GM21390 (cell line): ENCODE results near the gene VSTM2B.
"Not testable (repeated sequence)": the region's sequence is repeated elsewhere in the genome, so short reads cannot be mapped to it uniquely, and the experiment has no call there.

Experiments
- ATAC-seq: cut with Tn5 transposase; IDR thresholded peaks from one replicate; pipeline ENCODE4 v1.9.1; 2021; ENCODE audit not compliant: unreplicated experiment

Gene VSTM2B

DNA sequence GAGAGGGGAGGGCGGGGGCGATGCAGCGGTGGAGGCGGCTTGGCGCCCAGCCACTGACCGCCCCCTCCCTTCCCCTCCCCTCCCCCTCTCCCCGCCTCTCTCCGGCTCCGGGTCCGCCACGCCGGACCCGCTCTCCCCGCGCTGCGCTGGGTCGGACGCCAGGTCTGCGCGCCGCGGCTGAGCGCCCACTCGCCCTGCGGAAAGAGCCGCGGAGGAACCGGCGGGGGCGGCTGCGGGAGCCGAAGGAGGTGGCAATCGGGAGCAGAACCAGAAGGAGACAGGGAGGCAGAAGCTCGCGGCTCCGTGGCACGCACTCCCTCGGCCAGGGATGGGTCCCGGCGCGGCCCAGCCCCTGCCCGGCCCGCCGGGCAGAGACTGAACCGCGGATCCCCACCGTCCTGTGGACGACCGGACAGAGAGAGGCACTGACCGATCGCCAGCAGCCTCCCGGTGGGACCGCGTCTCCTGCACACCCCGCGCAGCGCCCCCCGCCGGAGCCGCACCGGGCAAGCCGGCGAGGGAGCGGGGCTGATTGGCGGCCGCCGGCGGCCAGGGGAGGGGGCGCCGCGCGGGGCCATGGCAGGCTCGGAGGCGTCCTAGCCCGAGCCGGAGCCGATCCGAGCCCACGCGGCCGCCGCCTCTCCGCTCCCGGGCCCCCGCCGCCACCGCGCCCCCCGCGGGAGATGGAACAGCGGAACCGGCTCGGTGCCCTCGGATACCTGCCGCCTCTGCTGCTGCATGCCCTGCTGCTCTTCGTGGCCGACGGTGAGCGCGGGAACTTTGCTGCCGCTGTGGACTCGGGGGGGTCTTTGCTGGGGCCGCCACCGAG, at the start of gene VSTM2B:
Gene VSTM2B (plus strand): TSS at position 94 of the 829 bp plus-strand sequence. CDS start 590 bp downstream, at position 684.
- ATAC-seq: no peak

DNA sequence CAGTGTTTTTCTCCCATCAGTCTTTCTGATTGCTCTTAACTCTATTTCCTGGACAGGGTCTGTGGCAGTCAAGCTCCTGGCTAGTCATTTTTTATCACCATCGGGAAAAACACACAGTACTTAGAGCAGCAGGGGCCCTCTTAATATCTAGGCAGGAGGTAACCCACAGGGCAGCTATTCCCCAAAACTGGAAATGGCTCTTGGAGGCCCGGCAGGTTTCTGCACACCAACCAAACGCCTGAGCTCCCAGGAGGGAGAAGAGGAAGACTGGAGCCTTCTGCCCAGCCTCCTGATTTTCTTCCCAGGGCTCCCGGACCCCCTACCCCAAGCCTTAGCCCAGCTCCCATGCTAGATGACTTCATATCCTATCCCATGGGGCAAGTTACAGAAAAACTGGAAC, 49.3 kb upstream of the VSTM2B start:
- ATAC-seq: no peak

DNA sequence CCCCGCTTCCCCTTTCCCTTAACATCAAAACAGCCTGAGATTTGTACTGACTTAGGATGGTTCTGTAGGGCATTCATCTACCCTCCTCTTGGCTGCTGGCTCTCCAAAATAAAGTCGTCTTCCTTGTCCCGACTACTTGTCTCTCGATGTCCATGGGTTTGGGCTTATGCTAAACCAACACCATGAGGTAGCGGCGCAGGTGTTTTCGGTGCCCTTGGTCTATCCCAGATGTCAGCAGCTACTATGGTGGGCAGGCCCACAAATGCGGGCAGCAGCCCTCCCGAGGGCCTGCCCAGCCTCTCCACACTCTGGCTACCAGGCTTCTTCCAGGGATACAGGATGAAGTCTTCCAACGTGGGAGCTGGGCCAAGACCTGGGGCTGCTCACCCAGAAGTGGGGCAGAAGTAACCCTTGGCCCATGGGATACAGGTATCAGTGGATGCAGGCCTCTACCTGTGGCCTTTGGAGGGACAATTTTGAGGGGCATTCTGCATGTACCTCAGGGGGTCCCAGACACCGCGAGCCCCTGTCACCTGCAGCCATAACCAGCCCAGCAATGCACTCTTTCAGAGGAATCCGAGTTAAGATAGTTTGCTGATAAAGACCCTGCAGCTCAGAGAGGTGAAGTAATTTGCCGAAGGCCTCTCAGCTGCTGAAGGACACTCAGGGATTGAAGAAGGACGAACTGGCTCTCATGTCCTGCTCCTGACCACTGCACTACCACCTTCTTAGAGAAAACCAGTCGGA, 47.8 kb upstream of the VSTM2B start:
- ATAC-seq: no peak

DNA sequence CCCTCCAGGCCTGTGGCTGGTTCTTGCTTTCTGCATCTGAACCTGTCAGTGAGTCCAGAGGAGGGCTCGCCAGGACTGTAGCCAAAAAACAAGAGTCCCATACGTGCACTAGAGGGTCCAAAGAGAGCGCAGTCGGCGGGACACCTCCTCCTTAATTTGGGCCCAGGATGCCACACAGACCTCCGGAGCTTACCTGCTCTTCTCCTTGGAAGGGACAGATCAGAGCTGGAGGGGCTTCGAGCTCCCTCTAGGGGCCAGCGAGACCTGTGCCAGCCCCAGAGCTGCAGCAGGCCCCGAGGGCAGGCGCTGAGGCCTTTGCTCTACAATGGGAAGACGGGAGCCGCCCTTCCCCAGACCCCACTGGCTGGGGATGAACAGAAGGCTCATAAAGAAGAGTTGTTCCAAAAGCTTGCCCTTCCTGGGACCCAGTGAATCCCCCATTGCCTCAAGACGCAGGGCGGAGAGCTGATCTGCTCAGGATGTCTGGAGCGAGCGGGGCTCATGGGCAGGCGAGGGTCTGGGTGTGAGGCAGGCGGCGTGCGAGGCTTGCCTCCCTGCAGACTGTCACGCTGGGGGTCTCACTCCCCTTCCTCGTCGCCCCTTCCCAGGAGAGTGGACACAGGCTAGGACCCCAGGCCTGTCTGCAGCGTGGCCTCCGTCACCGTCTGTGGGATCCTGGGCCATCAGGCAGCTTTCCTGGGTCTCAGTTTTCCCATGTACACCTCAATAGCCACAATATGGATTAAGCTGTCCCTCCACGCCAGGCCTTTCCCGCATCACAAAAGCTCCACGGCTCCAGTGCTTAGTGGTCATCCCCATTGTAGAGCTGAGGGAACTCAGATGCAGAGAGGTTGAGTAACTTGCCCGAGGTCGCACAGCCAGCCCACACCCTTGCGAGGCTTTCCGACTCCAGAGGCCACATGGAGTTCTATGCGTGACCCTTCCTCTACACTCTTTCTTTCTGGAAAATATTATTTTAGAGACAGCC, 46.9 kb upstream of the VSTM2B start:
- no peak for ATAC-seq

DNA sequence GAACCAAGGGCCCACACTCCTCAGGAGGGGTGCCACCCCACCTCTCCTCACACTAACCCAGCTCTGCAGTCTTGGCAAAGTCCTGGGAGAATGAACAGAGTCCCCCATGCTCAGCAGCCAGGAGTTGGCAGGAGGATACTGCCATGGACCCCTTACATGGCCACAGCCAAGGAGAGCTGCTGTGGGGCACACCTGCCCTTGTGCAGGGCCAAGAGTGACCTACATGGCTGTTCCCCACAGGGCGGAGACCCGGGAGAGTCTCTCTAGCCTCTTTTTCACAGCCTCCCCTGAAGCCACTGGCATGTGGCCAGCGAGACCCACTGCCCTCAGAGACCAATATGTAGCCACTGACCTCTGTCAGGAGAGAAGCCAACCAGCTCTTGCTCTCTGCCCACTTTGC, 45.9 kb upstream of the VSTM2B start:
- ATAC-seq: no peak

DNA sequence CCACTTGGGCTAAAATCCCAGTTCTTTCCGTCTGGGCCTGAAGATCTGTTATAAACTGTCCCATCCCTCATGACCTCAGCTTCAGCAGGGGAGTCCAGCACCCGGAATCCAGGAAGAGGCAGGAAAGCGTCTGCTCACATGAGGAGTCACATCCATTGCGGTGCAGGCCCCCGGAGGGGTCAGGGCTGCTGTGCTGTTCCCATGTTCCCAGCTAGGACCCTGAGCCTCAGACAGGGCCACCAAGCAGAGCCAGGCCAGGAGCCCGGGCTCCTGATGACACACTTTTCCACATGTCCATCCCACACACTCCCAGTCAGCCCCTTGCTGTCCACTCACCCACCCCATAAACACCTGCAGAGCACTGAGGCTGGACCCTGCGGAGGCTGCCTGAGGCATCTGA, 45.3 kb upstream of the VSTM2B start:
- ATAC-seq: no peak

DNA sequence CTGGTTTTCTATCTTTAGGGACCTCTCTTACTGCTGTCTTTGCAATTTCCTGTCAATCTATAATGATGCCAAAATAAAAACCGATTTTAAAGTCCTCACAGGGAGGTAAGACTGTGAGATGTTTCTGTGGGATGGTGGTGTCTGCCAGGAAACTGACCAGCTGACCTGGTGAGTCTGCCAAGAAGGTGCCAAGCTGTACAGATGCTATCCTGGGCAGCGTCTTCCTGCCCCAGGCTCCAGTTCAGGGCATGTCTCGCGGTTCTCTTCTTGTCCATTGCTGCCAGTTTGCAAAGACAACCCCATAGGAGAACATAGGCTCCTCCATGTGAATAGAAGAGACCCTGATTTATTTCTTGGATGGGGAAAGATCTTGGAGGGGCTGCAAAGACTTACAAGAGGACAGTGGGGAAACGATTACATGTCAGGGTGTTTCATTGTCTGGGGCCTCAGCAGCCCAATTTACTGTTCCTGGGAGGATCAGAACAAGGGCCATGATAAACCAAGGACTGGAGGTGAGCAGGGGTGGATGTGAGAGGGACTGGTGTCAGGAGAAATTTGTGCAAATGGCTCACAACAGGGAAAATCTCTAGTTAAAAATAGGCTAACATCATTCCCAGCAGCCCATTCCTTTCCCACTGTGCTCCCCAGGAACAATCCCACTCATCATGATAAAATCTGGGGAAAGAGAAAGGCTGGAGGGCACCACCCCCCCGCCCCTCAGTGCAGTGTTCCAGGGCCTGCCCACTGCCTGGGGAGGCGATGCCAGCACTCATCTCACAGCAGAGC, 42.7 kb upstream of the VSTM2B start:
- ATAC-seq: no peak

DNA sequence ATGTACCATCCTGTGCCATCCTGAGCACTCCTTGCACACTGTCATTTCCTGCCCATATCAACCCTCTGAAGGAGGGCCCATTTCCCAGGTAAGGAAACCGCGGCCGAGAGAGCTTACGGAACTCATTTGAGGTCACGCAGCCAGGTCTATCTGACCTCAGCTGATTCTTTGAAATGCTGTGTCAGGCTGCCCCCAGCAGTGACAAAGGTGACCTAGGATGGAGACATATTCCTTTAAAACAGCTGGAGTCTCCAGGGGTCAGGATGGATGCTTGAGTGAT, 42.2 kb upstream of the VSTM2B start:
- no peak for ATAC-seq

DNA sequence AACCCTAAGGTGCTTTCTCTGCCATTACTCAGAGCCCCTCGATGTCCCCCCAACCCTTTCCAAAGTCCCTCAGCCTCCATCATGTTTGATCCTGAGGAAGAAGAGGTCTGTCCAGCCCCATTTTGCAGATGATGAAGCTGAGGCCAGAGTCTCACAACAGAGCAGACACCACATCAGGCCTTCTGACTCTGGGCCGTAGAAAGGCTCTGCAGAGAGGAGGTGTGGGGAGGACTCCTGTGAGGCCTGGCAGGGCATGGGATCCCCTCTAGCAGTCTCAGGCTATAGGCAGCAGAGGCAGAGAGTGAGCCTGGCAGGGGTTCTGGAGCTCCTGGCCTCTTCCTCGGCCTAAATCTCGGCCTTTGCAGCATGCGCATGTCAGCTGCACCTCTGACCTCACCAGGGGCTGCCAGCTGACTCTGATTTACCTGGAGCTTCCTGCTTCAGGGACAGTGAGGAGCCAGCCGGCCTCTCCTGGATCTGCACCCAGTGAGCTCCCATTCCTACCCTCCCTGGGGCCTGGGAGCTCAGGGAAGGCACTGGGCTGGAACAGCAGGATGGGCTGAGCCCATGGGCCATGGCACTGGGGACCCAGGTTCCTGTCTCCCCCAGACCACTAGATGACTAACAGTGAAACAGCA, 41.7 kb upstream of the VSTM2B start:
- no peak for ATAC-seq

DNA sequence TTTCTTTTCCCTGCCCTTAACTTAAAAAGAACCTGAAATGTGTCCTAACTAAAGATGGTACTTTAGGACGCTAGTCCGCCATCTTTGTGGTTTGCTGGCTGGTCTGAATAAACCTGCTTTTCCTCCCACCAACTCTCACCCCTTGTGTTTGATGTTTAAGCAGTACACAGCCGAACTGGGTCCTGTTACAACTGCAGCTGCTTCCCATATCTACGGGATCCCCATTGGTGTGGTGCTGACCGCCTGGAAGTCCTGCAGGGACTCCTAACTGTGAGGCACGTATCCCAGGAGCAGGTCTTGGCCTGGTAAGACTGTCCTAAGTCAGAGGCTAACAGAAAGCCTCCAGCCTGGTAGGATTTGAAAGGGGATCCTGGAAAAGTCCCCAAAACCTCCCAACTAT, 40.9 kb upstream of the VSTM2B start:
- no peak for ATAC-seq

DNA sequence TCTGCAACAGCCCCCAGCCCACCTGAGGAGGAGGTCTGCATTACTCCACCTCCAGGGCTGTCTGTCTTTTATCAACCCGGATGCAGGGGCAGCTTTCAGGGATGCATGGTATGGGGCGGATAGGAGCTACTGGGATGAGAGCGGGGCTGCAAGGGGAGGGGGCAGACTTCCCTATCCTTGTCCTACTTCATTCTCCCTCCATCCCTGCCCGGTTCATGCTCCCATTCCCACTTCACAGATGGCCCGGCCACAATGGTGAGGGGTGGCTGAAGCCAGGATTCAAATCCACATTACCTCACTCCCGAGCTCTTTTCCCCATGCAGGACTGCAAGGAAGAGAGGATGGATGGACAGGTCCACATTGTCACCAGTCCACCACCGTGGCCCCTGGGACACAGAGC, 40.5 kb upstream of the VSTM2B start:
- ATAC-seq: no peak

DNA sequence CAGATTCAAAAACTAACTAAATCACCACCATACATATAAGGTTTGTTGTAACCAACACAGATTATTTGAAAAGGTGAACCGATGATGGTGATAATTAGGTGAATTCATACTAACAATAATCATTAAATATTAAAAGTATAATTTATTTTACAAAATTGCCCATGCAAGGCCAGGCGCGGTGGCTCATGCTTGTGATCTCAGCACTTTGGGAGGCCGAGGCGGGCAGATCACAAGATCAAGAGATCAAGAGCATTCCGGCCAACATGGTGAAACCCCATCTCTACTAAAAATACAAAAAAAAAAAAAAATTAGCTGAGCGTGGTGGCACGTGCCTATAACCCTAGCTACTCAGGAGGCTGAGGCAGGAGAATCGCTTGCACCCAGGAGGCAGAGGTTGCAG, 38.8 kb upstream of the VSTM2B start:
- ATAC-seq: not testable (repeated sequence)

DNA sequence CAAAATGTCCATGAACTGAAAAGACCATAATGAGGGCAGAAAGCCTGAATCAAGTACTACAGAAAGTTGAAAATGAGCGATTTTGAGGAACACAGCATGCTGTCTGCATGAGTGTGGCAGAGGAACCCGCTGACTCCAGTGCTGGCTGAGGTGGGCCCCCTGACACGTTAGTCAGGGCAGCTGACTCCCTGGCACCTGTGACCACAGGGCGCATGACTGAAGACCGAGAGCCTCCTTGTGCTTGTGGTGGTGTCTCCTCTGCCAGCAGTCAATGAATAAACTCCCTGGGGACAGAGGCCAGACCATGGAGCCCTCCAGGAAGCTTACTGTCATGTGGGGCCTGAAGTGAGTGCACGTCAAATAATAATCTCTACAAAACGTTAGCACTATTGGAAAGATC, 38.4 kb upstream of the VSTM2B start:
- ATAC-seq: no peak

DNA sequence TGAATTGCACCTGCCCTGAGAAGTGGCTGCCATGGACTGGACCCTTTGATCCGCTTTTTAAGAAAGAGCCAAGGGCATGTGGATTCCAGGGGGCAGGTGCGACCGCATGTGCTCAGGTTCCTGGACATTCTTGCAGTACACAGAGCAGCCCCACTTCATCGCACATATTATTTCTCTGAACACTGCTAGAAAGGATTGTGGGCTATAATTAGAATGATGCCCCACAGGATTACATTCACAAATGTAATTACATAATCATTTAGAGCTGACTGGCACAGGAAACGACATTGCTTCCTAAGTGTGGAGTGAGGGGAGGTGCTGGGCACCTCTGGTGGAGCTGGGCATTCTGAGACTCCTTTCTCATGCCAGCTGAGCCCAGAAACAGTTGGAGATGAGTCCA, 37.5 kb upstream of the VSTM2B start:
- ATAC-seq: no peak

DNA sequence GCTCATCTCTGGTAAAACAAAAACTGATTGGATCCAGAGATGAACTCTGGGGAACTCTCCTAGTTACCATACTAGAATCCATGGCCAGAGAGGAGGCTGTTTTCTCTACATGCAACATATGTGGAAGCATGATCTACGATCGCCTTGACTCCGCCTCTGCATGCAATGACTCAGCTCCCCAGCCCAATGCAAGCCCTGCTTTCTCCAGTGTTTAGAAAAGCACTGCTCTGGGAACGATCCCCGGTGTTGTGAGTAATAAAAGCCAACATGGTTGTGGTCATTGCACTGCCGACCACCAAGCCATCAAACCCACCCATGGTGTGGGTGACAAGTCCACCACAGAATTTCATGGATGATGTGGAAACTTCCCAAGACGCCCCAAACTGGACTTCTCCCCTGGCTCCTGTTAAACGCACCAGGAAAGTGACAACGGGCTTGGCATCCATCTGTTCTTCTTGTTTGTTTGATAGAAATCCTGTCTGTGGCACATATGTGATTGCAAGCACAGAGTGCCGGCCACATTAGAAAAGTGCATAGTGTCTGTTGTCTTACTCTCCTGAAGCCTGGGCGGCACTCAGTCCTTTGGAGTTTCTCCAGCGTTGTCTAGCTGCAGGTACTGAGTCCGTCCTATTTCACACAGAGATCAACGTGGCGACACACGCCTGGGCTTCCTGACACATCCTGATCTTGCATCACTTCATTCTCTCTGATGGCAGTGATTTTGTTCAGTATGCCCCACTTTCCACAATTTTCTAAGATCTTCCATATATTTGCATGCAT, 36.4 kb upstream of the VSTM2B start:
- no peak for ATAC-seq

DNA sequence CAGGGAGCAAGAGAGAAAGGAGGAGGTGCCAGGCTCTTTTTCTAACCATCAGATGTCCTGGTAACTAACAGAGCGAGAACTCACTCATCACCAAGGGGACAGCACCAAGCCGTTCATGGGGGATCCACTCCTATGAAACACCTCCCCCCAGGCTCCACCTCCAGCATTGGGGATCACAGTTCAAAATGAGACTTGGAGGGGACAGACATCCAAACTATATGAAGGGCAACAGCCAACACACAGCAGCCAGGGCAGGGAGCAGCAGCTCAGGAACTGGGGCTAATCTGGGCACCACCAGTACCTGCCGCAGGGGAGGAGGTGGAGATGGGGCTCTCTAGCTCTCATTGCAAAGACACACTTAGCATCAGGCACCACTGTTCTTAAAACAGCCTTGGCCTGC, 34.3 kb upstream of the VSTM2B start:
- no peak for ATAC-seq

DNA sequence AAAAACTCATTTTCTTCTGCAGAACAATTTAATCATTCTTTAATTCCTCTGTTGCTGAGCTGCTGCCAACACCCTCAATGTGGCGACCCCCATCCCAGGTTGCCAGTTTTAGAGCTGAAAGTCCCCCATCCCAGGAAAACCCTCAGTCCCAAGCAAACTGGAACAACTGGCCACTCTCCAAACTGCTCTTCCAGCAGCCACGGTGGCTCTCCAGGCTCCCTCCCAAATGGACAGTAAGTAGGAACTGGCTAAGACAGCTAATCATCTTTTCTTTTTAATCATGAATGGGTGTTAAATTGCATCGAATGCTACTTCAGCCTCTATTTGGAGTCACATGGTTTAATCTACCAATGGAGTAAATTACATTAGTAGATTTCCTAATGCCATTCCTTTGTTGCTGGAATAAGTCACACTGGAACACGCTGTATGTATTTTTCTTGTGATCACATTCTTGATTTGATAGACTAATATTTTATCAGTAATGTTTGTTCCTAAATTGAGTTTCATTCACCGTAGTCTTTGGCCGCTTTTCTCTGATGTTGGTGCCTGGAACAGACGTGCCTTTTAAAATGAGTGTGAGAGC, 33.7 kb upstream of the VSTM2B start:
- ATAC-seq: no peak

DNA sequence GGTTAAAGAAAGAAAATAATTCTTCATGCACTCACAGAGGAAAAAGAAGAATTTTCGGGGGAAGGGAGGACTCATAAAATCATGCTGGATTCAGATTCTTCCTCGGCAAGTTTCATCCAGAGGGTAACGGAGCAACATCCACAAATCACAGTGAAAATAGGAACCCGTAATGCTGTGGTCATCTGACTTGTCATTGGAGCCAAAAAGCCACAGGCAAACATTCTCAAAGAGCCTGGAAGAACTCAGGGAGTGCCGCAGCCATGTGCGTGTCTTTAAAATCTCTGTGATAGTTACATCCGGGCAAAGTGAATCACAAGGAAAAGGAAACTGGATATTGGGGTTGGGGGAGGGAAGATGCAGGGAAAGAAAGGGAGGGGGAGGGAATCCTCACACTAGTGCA, 33.0 kb upstream of the VSTM2B start:
- ATAC-seq: no peak

DNA sequence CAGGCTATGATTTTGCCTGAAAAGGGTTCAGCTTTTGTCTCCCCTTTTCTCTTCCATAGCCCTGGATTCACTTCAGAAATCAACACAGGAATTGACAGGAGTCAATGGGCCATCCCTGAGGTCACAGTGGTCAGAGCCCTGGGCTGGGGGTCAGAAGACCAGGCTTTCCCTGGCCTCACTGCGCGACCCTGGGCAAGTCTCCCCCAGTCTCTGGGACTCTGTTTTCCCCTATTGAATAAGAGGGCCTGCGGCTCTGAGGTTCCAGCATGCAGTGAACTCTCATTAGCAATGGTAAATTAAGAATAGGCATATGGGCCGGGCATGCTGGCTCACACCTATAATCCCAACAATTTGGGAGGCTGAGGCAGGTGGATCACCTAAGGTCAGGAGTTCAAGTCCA, 30.7 kb upstream of the VSTM2B start:
- ATAC-seq: no peak
